HEK293T (cell line): ENCODE results near the gene TP53INP2.

Experiments
- BHLHE40 ChIP-seq: fragments of 450-650 bp; IDR thresholded peaks from 2 replicates; pipeline ENCODE4 v1.6.1; 2016; ENCODE audit warnings: mild to moderate bottlenecking, moderate library complexity, borderline replicate concordance
- FOXA1 ChIP-seq: fragments of 450-650 bp; IDR thresholded peaks from 2 replicates; pipeline ENCODE4 v1.6.1; 2016; ENCODE audit warnings: mild to moderate bottlenecking
- FOXK2 ChIP-seq: fragments of 450-650 bp; IDR thresholded peaks from 2 replicates; pipeline ENCODE4 v1.6.1; 2016; ENCODE audit warnings: mild to moderate bottlenecking
- FOXM1 ChIP-seq: fragments of 450-650 bp; IDR thresholded peaks from 2 replicates; pipeline ENCODE4 v1.6.1; 2017; ENCODE audit warnings: mild to moderate bottlenecking, borderline replicate concordance
- NFRKB ChIP-seq: fragments of 450-650 bp; IDR thresholded peaks from 2 replicates; pipeline ENCODE4 v1.6.1; 2016; ENCODE audit warnings: mild to moderate bottlenecking, moderate library complexity
- SP1 ChIP-seq: fragments of 450-650 bp; IDR thresholded peaks from 2 replicates; pipeline ENCODE4 v1.6.1; 2017
- SUZ12 ChIP-seq: fragments of 450-650 bp; IDR thresholded peaks from 2 replicates; pipeline ENCODE4 v1.6.1; 2016; ENCODE audit warnings: mild to moderate bottlenecking
- TARDBP ChIP-seq: fragments of 450-650 bp; IDR thresholded peaks from 2 replicates; pipeline ENCODE4 v1.6.1; 2016
- ZNF384 ChIP-seq: fragments of 450-650 bp; IDR thresholded peaks from 2 replicates; pipeline ENCODE4 v1.6.1; 2016
- TF ChIP-seq, protein P1 (sequence below): fragments of 450-650 bp; IDR thresholded peaks from 2 replicates; pipeline ENCODE4 v1.6.1; 2016

DNA sequence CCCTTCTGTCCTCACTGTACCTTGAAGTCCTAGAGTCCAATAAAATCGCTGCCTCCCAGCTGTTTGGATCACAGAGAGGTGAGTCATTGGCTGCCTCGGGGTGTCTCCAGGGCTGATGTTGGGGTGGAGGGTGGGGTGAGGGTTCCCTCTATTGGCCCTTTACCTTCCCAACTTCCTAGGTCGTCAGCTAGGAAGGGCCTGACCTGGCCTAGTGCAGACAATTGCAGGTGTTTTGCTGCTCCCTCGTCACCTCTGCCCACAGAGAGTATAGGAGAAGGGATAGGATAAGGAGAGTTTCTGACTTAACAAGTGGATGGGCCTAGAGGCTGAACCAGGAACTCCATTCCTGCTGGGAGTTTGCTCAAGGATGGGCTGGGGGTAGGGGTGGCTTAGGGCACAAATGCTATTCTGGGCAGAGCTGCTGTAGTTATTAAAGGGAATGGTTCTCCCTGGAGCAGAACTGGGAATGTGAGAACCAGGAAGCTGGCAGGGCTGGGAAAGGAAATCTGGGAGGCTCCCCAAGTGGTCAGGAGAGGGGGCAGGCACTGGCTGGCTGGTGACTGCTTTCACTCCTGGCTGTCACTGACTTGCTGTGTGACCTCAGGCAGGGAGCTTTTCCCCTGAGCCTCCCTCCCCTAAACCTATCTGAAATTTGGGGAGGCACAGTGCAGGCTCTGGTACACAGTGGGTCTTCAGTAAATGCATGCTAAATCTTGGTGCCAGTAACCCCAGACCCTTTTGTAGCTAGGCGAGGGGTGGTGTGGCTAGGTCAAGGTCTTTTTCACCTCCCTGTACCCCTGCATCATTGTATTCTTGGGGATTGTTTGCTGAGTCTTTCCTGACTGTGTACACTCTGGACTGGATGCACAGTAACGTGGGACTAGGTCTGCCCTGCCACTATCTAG lies 1.5 kb downstream of the TP53INP2 start:
- no peak for TF ChIP-seq FOXM1
- no peak for TF ChIP-seq NFRKB
- no peak for TF ChIP-seq FOXA1
- no peak for TF ChIP-seq FOXK2
- TF ChIP-seq SUZ12 = no peak
- TF ChIP-seq, protein P1, sequence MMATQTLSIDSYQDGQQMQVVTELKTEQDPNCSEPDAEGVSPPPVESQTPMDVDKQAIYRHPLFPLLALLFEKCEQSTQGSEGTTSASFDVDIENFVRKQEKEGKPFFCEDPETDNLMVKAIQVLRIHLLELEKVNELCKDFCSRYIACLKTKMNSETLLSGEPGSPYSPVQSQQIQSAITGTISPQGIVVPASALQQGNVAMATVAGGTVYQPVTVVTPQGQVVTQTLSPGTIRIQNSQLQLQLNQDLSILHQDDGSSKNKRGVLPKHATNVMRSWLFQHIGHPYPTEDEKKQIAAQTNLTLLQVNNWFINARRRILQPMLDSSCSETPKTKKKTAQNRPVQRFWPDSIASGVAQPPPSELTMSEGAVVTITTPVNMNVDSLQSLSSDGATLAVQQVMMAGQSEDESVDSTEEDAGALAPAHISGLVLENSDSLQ = no peak
- TF ChIP-seq BHLHE40 = no peak
- TF ChIP-seq ZNF384 = no peak
- no peak for TF ChIP-seq SP1
- TF ChIP-seq TARDBP = no peak
